ENCODE measurements around the gene IFIH1.

The IFIH1 gene

DNA sequence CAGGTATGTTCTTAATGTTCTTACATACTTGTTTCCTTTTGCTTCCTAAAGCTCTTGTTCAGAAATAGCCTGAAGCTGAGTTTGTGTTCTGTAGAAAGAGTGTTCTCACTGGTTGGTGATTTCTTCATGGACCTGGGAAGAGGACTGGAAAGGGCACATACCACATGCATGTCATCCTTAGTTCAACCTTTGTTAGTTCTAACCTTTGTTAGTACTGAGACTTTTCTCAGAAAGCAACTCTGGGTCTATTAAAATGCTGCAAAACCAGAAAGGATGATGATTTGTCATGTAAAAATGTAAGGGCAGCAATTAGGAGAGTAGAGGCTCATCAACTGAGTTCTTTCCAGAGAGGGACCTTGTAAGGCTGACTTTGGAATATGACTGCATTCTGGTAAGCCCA lies 72.7 kb downstream of the IFIH1 start:
- no peak for DNase-seq (ENCODE audit: low read depth in 1 of 2, low spot score in 1 of 2)
- H3K27ac ChIP-seq (replicated peaks), result no peak overlapping the region
- no peak for TF ChIP-seq REST (IDR thresholded peaks at IDR 0.05; ENCODE audit: insufficient replicate concordance, low read depth)

GRCh38 chr2:162245061-162245460 lies 73.4 kb downstream of the IFIH1 start:
- DNase-seq (ENCODE audit: low read depth in 1 of 2, low spot score in 1 of 2), result no peak
- Histone ChIP-seq H3K27me3 (ENCODE audit: insufficient read depth, poor library complexity, severe bottlenecking) (no peaks in the 10 kb centered on the region), H3K27ac (replicated peaks) (no peak overlapping the region), H3K4me3 (replicated peaks; ENCODE audit: insufficient read depth, low read length) (no peak overlapping the region)
- TF ChIP-seq POLR2AphosphoS5 (IDR thresholded peaks at IDR 0.05; ENCODE audit: low read depth) (no peak), REST (IDR thresholded peaks at IDR 0.05; ENCODE audit: insufficient replicate concordance, low read depth) (no peak), GABPA (IDR thresholded peaks at IDR 0.05; ENCODE audit: low read depth) (no peak), SPI1 (IDR thresholded peaks at IDR 0.05; ENCODE audit: borderline replicate concordance, low read depth) (no peak)
- TF ChIP-seq, protein P1, sequence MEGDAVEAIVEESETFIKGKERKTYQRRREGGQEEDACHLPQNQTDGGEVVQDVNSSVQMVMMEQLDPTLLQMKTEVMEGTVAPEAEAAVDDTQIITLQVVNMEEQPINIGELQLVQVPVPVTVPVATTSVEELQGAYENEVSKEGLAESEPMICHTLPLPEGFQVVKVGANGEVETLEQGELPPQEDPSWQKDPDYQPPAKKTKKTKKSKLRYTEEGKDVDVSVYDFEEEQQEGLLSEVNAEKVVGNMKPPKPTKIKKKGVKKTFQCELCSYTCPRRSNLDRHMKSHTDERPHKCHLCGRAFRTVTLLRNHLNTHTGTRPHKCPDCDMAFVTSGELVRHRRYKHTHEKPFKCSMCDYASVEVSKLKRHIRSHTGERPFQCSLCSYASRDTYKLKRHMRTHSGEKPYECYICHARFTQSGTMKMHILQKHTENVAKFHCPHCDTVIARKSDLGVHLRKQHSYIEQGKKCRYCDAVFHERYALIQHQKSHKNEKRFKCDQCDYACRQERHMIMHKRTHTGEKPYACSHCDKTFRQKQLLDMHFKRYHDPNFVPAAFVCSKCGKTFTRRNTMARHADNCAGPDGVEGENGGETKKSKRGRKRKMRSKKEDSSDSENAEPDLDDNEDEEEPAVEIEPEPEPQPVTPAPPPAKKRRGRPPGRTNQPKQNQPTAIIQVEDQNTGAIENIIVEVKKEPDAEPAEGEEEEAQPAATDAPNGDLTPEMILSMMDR (IDR thresholded peaks at IDR 0.05; ENCODE audit: insufficient read depth, low read length), result no peak

More for the DNA sequence above, 72.7 kb downstream of the IFIH1 start:
- no peak overlapping the region for H3K4me3 ChIP-seq (replicated peaks; ENCODE audit: insufficient read depth, low read length)
- no peaks in the 10 kb centered on the region for H3K27me3 ChIP-seq (ENCODE audit: insufficient read depth, poor library complexity, severe bottlenecking)

- TF ChIP-seq POLR2AphosphoS5 (IDR thresholded peaks at IDR 0.05; ENCODE audit: low read depth) (no peak), GABPA (IDR thresholded peaks at IDR 0.05; ENCODE audit: low read depth) (no peak), SPI1 (IDR thresholded peaks at IDR 0.05; ENCODE audit: borderline replicate concordance, low read depth) (no peak), REST (IDR thresholded peaks at IDR 0.05; ENCODE audit: insufficient replicate concordance, low read depth) (no peak)
- TF ChIP-seq, protein P1 (IDR thresholded peaks at IDR 0.05; ENCODE audit: insufficient read depth, low read length), result no peak
- Histone ChIP-seq H3K27me3 (ENCODE audit: insufficient read depth, poor library complexity, severe bottlenecking) (no peaks in the 10 kb centered on the region), H3K4me3 (replicated peaks; ENCODE audit: insufficient read depth, low read length) (no peak overlapping the region), H3K27ac (replicated peaks) (no peak overlapping the region)
- no peak for DNase-seq (ENCODE audit: low read depth in 1 of 2, low spot score in 1 of 2)
These were observed 73.9 kb downstream of the IFIH1 start for GRCh38 chr2:162244541-162245031.

Measured in HL-60 (cell line).